K562 (cell line): ENCODE measurements around the gene CHRM4. TPM values are rescaled to one million over a fixed set of nuclear protein-coding genes. Genes with fewer than 3 reads are reported as not detected.

Experiments
- CBFA2T2 ChIP-seq: fragments of 450-650 bp; conservative IDR thresholded peaks from 2 replicates; pipeline ENCODE4 v1.6.1; 2017; ENCODE audit warnings: mild to moderate bottlenecking
- CBX5 ChIP-seq: IDR thresholded peaks from 2 replicates; pipeline ENCODE4 v1.6.1; 2014; ENCODE audit warnings: low read depth, borderline replicate concordance
- HNRNPUL1 ChIP-seq: fragments of 200-400 bp; formaldehyde crosslinking; IDR thresholded peaks from 2 replicates; pipeline ENCODE4 v1.6.1; 2017; ENCODE audit warnings: low read length
- JUND ChIP-seq, 2 experiments: IDR thresholded peaks; 2 replicates in 1 of 2; 3 replicates in 1 of 2; pipeline ENCODE4 v1.6.1; 2011; ENCODE audit warnings: borderline replicate concordance in 2 of 2, low read depth in 2 of 2, low read length in 2 of 2, improper control_type of control experiment in 1 of 2, missing biosample characterization in 1 of 2, missing genetic modification characterization in 1 of 2, missing genetic modification reagents in 1 of 2
- NCOA1 ChIP-seq: fragments of 450-650 bp; IDR thresholded peaks from 2 replicates; pipeline ENCODE4 v1.6.1; 2016; ENCODE audit warnings: low read depth
- NFE2 ChIP-seq: IDR thresholded peaks from 2 replicates; pipeline ENCODE4 v1.6.1; 2014; ENCODE audit warnings: antibody characterized with exemption, low read depth
- NFRKB ChIP-seq: fragments of 450-650 bp; IDR thresholded peaks from 2 replicates; pipeline ENCODE4 v1.6.1; 2016; ENCODE audit warnings: low read depth
- PBX2 ChIP-seq, 2 experiments: IDR thresholded peaks in 1 of 2; conservative IDR thresholded peaks in 1 of 2; 2 replicates each; pipeline ENCODE4 v1.6.1; 2016; ENCODE audit warnings: low read depth in 2 of 2, mild to moderate bottlenecking in 1 of 2, missing compliant biosample characterization in 1 of 2, missing genetic modification characterization in 1 of 2, moderate library complexity in 1 of 2
- SMARCA4 ChIP-seq: fragments of 450-650 bp; IDR thresholded peaks from 2 replicates; pipeline ENCODE4 v1.6.1; 2016
- TEAD2 ChIP-seq: fragments of 450-650 bp; IDR thresholded peaks from 2 replicates; pipeline ENCODE4 v1.6.1; 2016; ENCODE audit warnings: missing genetic modification characterization, control low read depth, missing compliant biosample characterization
- THAP12 ChIP-seq: fragments of 250-450 bp; sonication (Bioruptor Pico); IDR thresholded peaks from 2 replicates; pipeline ENCODE4 v1.9.0; 2021; ENCODE audit warnings: mild to moderate bottlenecking, inconsistent platforms
- ZNF318 ChIP-seq, 2 experiments: fragments of 450-650 bp; IDR thresholded peaks; 2 replicates each; pipeline ENCODE4 v1.6.1; 2016; ENCODE audit warnings: mild to moderate bottlenecking in 2 of 2, borderline replicate concordance in 1 of 2, low read depth in 1 of 2, moderate library complexity in 1 of 2
- ZNF384 ChIP-seq: IDR thresholded peaks from 2 replicates; pipeline ENCODE4 v1.6.1; 2012; ENCODE audit warnings: low read depth, low read length, improper control_type of control experiment
- polyA plus RNA-seq, 8 experiments: library from polyadenylated mRNA; depleted of rRNA in 4 of 8; stranded (reverse) in 5 of 8; unstranded in 3 of 8; fragments of >200 nt; fragmentation: Nextera tagmentation in 2 of 8; fragmentation: Illumina TruSeq in 1 of 8; extraction: Ambion mirVana in 2 of 8; extraction: Trizol in 1 of 8; gene quantifications; 2 replicates each; pipeline versions ENCODE4 v1.2.1 to v1.2.3, GENCODE V29; 2011 to 2014; ENCODE audit warnings: inconsistent platforms in 1 of 8, missing spikeins in 1 of 8
- total RNA-seq, 7 experiments: library from RNA; depleted of rRNA in 6 of 7; stranded (reverse); fragments of >200 nt in 6 of 7; fragmentation: Illumina TruSeq in 2 of 7; extraction: Trizol in 2 of 7; gene quantifications; 2 replicates each; pipeline versions ENCODE4 v1.2.1 to v1.2.3, GENCODE V29; 2011 to 2021; ENCODE audit warnings: low replicate concordance in 1 of 7

Gene CHRM4
- total and polyA plus RNA-seq, 9 of the 15 experiments (the other 6 are each of a cell fraction or from before 2014, with no cell fraction given), result 0.22 to 1.3 (median 0.40) TPM; not detected in 2

GRCh38 chr11:46380340-46381047, 11.1 kb downstream of the CHRM4 start (continued):
- TF ChIP-seq ZNF318 (IDR thresholded peaks at IDR 0.05; ENCODE audit: borderline replicate concordance in 1 of 2, low read depth in 1 of 2) (0 out of 4 replicates have a peak, but pooled peaks of 1 of the 2 experiments have one; percentile 36), PBX2 (CRISPR knock-in tag; IDR thresholded peaks at IDR 0.05; ENCODE audit: low read depth) (no peak), PBX2 (tag; conservative IDR thresholded peaks at IDR 0.05; ENCODE audit: low read depth) (peak; percentile 63), CBFA2T2 (no peak), ZNF384 (peak; percentile 96), TEAD2 (tag) (no peak), NFE2 (peak; percentile 57), CBX5 (no peak), THAP12 (CRISPR knock-in tag) (no peak), JUND (IDR thresholded peaks at IDR 0.05; ENCODE audit: borderline replicate concordance, low read depth, low read length) (peak; percentile 83), JUND (tag; IDR thresholded peaks at IDR 0.05; ENCODE audit: borderline replicate concordance, low read depth, low read length) (peak; percentile 27; the same call in 1 of the 3 replicates), NFRKB (0 out of 2 replicates have a peak, but pooled peaks have one; percentile 65), SMARCA4 (0 out of 2 replicates have a peak, but pooled peaks have one; percentile 52), HNRNPUL1 (no peak), NCOA1 (peak; percentile 32; the same call in 1 of the 2 replicates)
